Sigmoid colon (tissue), 7 donors: Measurements from ENCODE around the gene STARD9. TPM values are rescaled to one million over a fixed set of nuclear protein-coding genes. Genes with fewer than 3 reads are reported as not detected.
A peak's percentile ranks its signal among the peaks of the same experiment; 100 is the strongest.

ENCODE experiments used
- DNase-seq: peaks from one replicate; pipeline ENCODE4 v3.0.0-alpha.2; 2019
- H3K27ac ChIP-seq, 4 donors: fragments of 200-600 bp; sonication (generic); one replicate each; pipeline ENCODE4 v1.5.1; 2016 to 2019; ENCODE audit warnings: mild to moderate bottlenecking in 1 of 4
- H3K27me3 ChIP-seq, 3 donors: fragments of 200-600 bp; sonication (generic); one replicate each; pipeline ENCODE4 v1.5.1; 2019; ENCODE audit warnings: mild to moderate bottlenecking in 1 of 3
- H3K36me3 ChIP-seq, 4 donors: fragments of 200-600 bp; sonication (generic); one replicate each; pipeline ENCODE4 v1.5.1; 2016 to 2019
- H3K4me1 ChIP-seq, 4 donors: fragments of 200-600 bp; sonication (generic); one replicate each; pipeline ENCODE4 v1.5.1; 2017 to 2019
- H3K4me3 ChIP-seq, 4 donors: fragments of 200-600 bp; sonication (generic); one replicate each; pipeline ENCODE4 v1.5.1; 2017 to 2019; ENCODE audit warnings: mild to moderate bottlenecking in 2 of 4, moderate library complexity in 1 of 4
- H3K9me3 ChIP-seq, 4 donors: fragments of 200-600 bp in 3 of 4; sonication (generic) in 3 of 4; one replicate each; pipeline versions ENCODE4 v1.5.1 to v1.6.1; 2013 to 2019
- CTCF ChIP-seq, 4 experiments: fragments of 450-650 bp in 3 of 4; fragments of 200-600 bp in 1 of 4; IDR thresholded peaks; one replicate each; pipeline ENCODE4 v1.5.1; 2016 to 2019; ENCODE audit warnings: antibody characterized with exemption in 4 of 4, mild to moderate bottlenecking in 3 of 4, moderate library complexity in 2 of 4
- EP300 ChIP-seq, 4 donors: sonication (generic); formaldehyde crosslinking; IDR thresholded peaks; one replicate each; pipeline ENCODE4 v1.6.1; 2017; ENCODE audit warnings: antibody characterized with exemption in 4 of 4
- POLR2A ChIP-seq, 2 donors: fragments of 450-650 bp; IDR thresholded peaks; one replicate each; pipeline ENCODE4 v1.6.1; 2016; ENCODE audit warnings: antibody characterized with exemption in 2 of 2, mild to moderate bottlenecking in 2 of 2, moderate library complexity in 2 of 2
- POLR2AphosphoS5 ChIP-seq, 4 donors: sonication (generic); formaldehyde crosslinking; IDR thresholded peaks; one replicate each; pipeline ENCODE4 v1.6.1; 2017; ENCODE audit warnings: antibody characterized with exemption in 4 of 4
- WGBS, 2 donors: extraction: QIAGEN DNeasy Blood & Tissue Kit; methylation state at CpG; one replicate each; pipeline ENCODE4 v1.1.7; 2013; 5-methylcytosine and 5-hydroxymethylcytosine counted together
- intact Hi-C: fragments of 100-400 bp; cut with DNase I; formaldehyde crosslinking; loops from one replicate; pipeline ENCODE4 v1.15.1; 2023
- polyA plus RNA-seq, 3 donors: library from polyadenylated mRNA; stranded (reverse); fragments of 200-250 nt; gene quantifications; one replicate each; pipeline ENCODE4 v1.2.3, GENCODE V29; 2013
- total RNA-seq, 4 donors: library from RNA; depleted of rRNA; stranded (reverse); fragments of >200 nt; gene quantifications; one replicate each; pipeline ENCODE4 v1.1.0, GENCODE V29; 2016
- donor health status: healthy with polysubstance abuse.
- donor health status: Bipolar disorder and iron deficiency.
- donor health status: healthy.

The STARD9 gene
- total and polyA plus RNA-seq, 7 donors: 0.60 to 125 (median 36.4) TPM

GRCh38 chr15:42693496-42693895 lies 118.1 kb downstream of the STARD9 start:
- Histone ChIP-seq H3K4me3 (no peak overlapping the region), H3K9me3 (no peaks in the 10 kb centered on the region), H3K27me3 (no peaks in the 10 kb centered on the region), H3K4me1 (no peaks in the 10 kb centered on the region), H3K27ac (no peak overlapping the region), H3K36me3 (peaks cover 34 to 100% (median 64%) of the 10 kb centered on the region in 4 donors)
- WGBS, 2 donors: 93 to 98% methylated on average over 6 of the region's 6 CpGs
- DNase-seq: no peak
- no peak for TF ChIP-seq CTCF (IDR thresholded peaks at IDR 0.05)
- no peak for TF ChIP-seq POLR2A (IDR thresholded peaks at IDR 0.05)
- no peak for TF ChIP-seq EP300 (IDR thresholded peaks at IDR 0.05)
- TF ChIP-seq POLR2AphosphoS5 (IDR thresholded peaks at IDR 0.05): no peak
- intact Hi-C loops: no loop called here

GRCh38 chr15:42693942-42694341 lies 118.5 kb downstream of the STARD9 start:
- WGBS, 2 donors: 94 to 95% methylated on average over 6 of the region's 6 CpGs
- Histone ChIP-seq H3K4me3 (no peak overlapping the region), H3K27ac (no peak overlapping the region), H3K27me3 (no peaks in the 10 kb centered on the region), H3K9me3 (no peaks in the 10 kb centered on the region), H3K4me1 (no peaks in the 10 kb centered on the region), H3K36me3 (peaks cover 32 to 100% (median 61%) of the 10 kb centered on the region in 4 donors)
- intact Hi-C loops: no loop called here
- DNase-seq: no peak
- TF ChIP-seq POLR2AphosphoS5 (IDR thresholded peaks at IDR 0.05): no peak
- TF ChIP-seq CTCF (IDR thresholded peaks at IDR 0.05): no peak
- TF ChIP-seq EP300 (IDR thresholded peaks at IDR 0.05): no peak
- no peak for TF ChIP-seq POLR2A (IDR thresholded peaks at IDR 0.05)

GRCh38 chr15:42694398-42694797 lies 119.0 kb downstream of the STARD9 start:
- TF ChIP-seq POLR2A (IDR thresholded peaks at IDR 0.05): no peak
- TF ChIP-seq CTCF (IDR thresholded peaks at IDR 0.05): no peak
- no peak for TF ChIP-seq POLR2AphosphoS5 (IDR thresholded peaks at IDR 0.05)
- no peak for TF ChIP-seq EP300 (IDR thresholded peaks at IDR 0.05)
- WGBS, 2 donors: 96% methylated on average over 10 of the region's 10 CpGs
- intact Hi-C loops: no loop called here
- no peaks in the 10 kb centered on the region for H3K27me3 ChIP-seq
- H3K4me3 ChIP-seq: no peak overlapping the region
- peaks cover 32 to 98% (median 58%) of the 10 kb centered on the region in 4 donors for H3K36me3 ChIP-seq
- no peaks in the 10 kb centered on the region for H3K4me1 ChIP-seq
- no peak for DNase-seq
- H3K27ac ChIP-seq: no peak overlapping the region
- no peaks in the 10 kb centered on the region for H3K9me3 ChIP-seq

GRCh38 chr15:42695527-42696071 lies 120.2 kb downstream of the STARD9 start:
- H3K4me3 ChIP-seq: no peak overlapping the region
- TF ChIP-seq EP300 (IDR thresholded peaks at IDR 0.05) (no peak), POLR2A (IDR thresholded peaks at IDR 0.05) (no peak), POLR2AphosphoS5 (IDR thresholded peaks at IDR 0.05) (no peak), CTCF (IDR thresholded peaks at IDR 0.05) (no peak)
- no peaks in the 10 kb centered on the region for H3K27me3 ChIP-seq
- peaks cover 32 to 98% (median 47%) of the 10 kb centered on the region in 4 donors for H3K36me3 ChIP-seq
- H3K27ac ChIP-seq: peak overlapping the region in 1 of 4 donors; percentile 12
- WGBS, 2 donors: 90 to 91% methylated on average over 6 of the region's 6 CpGs
- H3K9me3 ChIP-seq: no peaks in the 10 kb centered on the region
- H3K4me1 ChIP-seq: no peaks in the 10 kb centered on the region
- DNase-seq: no peak
- intact Hi-C loops: no loop called here

- Histone ChIP-seq H3K27ac (no peak overlapping the region), H3K4me3 (no peak overlapping the region), H3K27me3 (no peaks in the 10 kb centered on the region), H3K36me3 (peaks cover 32 to 98% (median 47%) of the 10 kb centered on the region in 4 donors), H3K4me1 (no peaks in the 10 kb centered on the region), H3K9me3 (no peaks in the 10 kb centered on the region)
- TF ChIP-seq POLR2AphosphoS5 (IDR thresholded peaks at IDR 0.05) (no peak), EP300 (IDR thresholded peaks at IDR 0.05) (no peak)
- DNase-seq: no peak
- WGBS, 2 donors: 89 to 91% methylated on average over 5 of the region's 5 CpGs
- intact Hi-C loops: no loop called here
These were observed 121.2 kb downstream of the STARD9 start for GRCh38 chr15:42696626-42697025.
